Gastroesophageal sphincter (tissue), 3 donors: ENCODE measurements around the gene ANKRA2.

Source experiments
- POLR2AphosphoS5 ChIP-seq: sonication (generic); formaldehyde crosslinking; IDR thresholded peaks from one replicate; pipeline ENCODE4 v1.6.1; 2017; ENCODE audit warnings: antibody characterized with exemption
- TF ChIP-seq, protein P1 (sequence below), 4 experiments: fragments of 200-600 bp in 2 of 4; fragments of 450-650 bp in 2 of 4; sonication (generic) in 1 of 4; IDR thresholded peaks; one replicate each; pipeline ENCODE4 v1.5.1; 2017 to 2019; ENCODE audit warnings: antibody characterized with exemption in 4 of 4, mild to moderate bottlenecking in 2 of 4, moderate library complexity in 2 of 4

DNA sequence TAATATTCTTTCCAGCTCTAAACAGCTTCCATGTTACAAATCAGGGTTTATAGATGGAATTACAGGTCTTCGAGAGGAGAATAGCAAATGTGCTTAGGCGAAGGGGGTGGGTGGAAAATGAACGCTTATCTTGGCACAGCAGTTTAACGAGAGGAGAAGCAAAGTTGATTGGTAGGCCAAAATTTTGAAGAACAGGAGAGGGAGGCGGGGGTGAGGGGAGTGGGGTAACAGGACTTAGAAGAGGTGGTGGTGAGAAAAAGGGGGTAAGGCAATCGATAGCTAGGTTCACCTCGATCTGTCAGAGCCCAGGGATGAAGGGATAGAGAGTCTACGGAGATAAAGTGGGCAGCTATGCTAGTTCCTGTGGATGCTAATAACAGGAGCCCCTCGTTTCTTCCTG is 764 bp downstream of the ANKRA2 start:
- TF ChIP-seq, protein P1, sequence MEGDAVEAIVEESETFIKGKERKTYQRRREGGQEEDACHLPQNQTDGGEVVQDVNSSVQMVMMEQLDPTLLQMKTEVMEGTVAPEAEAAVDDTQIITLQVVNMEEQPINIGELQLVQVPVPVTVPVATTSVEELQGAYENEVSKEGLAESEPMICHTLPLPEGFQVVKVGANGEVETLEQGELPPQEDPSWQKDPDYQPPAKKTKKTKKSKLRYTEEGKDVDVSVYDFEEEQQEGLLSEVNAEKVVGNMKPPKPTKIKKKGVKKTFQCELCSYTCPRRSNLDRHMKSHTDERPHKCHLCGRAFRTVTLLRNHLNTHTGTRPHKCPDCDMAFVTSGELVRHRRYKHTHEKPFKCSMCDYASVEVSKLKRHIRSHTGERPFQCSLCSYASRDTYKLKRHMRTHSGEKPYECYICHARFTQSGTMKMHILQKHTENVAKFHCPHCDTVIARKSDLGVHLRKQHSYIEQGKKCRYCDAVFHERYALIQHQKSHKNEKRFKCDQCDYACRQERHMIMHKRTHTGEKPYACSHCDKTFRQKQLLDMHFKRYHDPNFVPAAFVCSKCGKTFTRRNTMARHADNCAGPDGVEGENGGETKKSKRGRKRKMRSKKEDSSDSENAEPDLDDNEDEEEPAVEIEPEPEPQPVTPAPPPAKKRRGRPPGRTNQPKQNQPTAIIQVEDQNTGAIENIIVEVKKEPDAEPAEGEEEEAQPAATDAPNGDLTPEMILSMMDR (IDR thresholded peaks at IDR 0.05): no peak
- TF ChIP-seq POLR2AphosphoS5: no peak
